DOHH2 (cell line): ENCODE measurements around the gene LAGE3.

ENCODE experiments used
- H3F3A ChIP-seq: fragments of 200-600 bp; sonication (generic), shearing (Covaris generic); 2 replicates; pipeline ENCODE4 v1.6.0; 2016; ENCODE audit warnings: antibody characterized with exemption, mild to moderate bottlenecking; ENCODE audit not compliant: control insufficient read depth, insufficient read depth
- H3K27ac ChIP-seq: fragments of 200-600 bp; sonication (generic); 2 replicates; pipeline ENCODE4 v1.5.1; 2014; ENCODE audit warnings: low read depth, mild to moderate bottlenecking, low read length, moderate library complexity
- H3K27me3 ChIP-seq: fragments of 200-600 bp; sonication (generic); 2 replicates; pipeline ENCODE4 v1.6.1; 2014; ENCODE audit warnings: mild to moderate bottlenecking, low read length, mixed read lengths; ENCODE audit not compliant: control insufficient read depth
- H3K36me3 ChIP-seq: fragments of 200-600 bp; sonication (generic); 2 replicates; pipeline ENCODE4 v1.6.1; 2014; ENCODE audit warnings: mild to moderate bottlenecking, low read length, moderate library complexity, mixed read lengths; ENCODE audit not compliant: control insufficient read depth
- H3K4me1 ChIP-seq: fragments of 200-600 bp; sonication (generic); 2 replicates; pipeline ENCODE4 v1.6.1; 2014; ENCODE audit warnings: mild to moderate bottlenecking, low read length, mixed read lengths; ENCODE audit not compliant: control insufficient read depth
- H3K4me2 ChIP-seq: fragments of 200-600 bp; sonication (generic); 2 replicates; pipeline ENCODE4 v1.6.0; 2014; ENCODE audit warnings: mild to moderate bottlenecking, low read length, moderate library complexity
- H3K4me3 ChIP-seq: fragments of 200-600 bp; sonication (generic); 2 replicates; pipeline ENCODE4 v1.5.1; 2014; ENCODE audit warnings: mild to moderate bottlenecking, low read length, mixed read lengths
- H3K79me2 ChIP-seq: fragments of 200-600 bp; sonication (generic); 2 replicates; pipeline ENCODE4 v1.6.1; 2014; ENCODE audit warnings: mild to moderate bottlenecking, low read length, mixed read lengths; ENCODE audit not compliant: control insufficient read depth
- H3K9me2 ChIP-seq: fragments of 200-600 bp; sonication (generic); replicated peaks from 2 replicates; pipeline ENCODE4 v1.6.1; 2014; ENCODE audit warnings: mild to moderate bottlenecking, low read length, mixed read lengths; ENCODE audit not compliant: control insufficient read depth
- H3K9me3 ChIP-seq: fragments of 200-600 bp; sonication (generic); 2 replicates; pipeline ENCODE4 v1.6.1; 2014; ENCODE audit warnings: antibody characterized with exemption, low read length, mixed read lengths; ENCODE audit not compliant: control insufficient read depth, insufficient read depth
- H4K20me1 ChIP-seq: fragments of 200-600 bp; sonication (generic); 2 replicates; pipeline ENCODE4 v1.6.0; 2014; ENCODE audit warnings: low read depth, mild to moderate bottlenecking, antibody characterized with exemption, low read length, moderate library complexity; ENCODE audit not compliant: control insufficient read depth, insufficient read depth
- EZH2phosphoT487 ChIP-seq: fragments of 200-600 bp; sonication (generic); IDR thresholded peaks from 2 replicates; pipeline ENCODE4 v1.6.1; 2017; ENCODE audit warnings: borderline replicate concordance, mild to moderate bottlenecking, antibody characterized with exemption, low read length, moderate library complexity, mixed read lengths
- TF ChIP-seq, protein P1 (sequence below): fragments of 200-600 bp; sonication (generic); IDR thresholded peaks from one replicate; pipeline ENCODE4 v1.5.1; 2014; ENCODE audit warnings: antibody characterized with exemption, mild to moderate bottlenecking, low read depth, low read length; ENCODE audit not compliant: poor library complexity, severe bottlenecking

Gene LAGE3, protein sequence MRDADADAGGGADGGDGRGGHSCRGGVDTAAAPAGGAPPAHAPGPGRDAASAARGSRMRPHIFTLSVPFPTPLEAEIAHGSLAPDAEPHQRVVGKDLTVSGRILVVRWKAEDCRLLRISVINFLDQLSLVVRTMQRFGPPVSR

DNA sequence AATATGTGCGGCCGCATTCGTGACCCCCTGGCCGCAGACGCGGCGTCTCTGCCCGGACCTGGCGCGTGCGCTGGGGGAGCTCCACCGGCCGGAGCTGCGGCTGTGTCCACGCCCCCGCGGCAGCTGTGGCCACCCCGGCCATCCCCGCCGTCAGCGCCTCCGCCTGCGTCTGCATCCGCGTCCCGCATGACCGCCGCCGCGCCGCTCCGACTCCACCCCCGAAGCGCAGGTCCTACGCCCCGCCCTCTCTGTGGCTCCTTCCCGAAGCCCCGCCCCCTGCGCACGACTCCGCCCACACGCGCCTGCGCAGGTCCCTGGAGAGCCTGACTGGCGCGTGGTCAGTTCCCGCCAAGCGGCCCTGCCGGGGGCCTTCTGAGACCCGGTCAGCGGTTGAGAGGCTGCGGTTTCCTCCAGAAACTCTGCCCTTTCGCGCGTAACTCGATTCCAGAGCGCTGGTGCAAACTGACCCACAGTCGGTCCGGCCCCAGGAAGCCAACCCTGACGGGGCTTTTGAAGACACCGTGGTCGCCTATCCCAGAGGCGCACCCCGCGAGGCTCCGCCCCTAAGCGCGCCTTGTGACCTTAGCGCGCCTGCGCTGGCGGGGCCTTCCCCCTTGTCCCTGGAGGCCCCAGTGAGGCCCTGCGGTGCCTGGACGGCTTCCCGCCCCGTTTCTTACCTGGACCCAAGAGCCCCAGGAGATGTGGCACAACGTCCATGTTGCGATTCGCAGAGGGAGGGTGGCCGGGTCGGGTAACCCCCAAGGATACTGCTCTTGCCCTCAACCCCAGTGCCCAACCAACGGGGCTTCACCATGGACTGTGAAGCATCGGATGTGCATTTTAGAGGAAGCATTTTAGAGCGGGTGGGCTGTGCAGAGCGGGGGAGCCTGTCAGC is at the start of gene LAGE3:
Gene LAGE3 (minus strand): TSS at position 554 of the 895 bp plus-strand sequence. CDS start 366 bp downstream, at position 188.
- Histone ChIP-seq H3K36me3 (peaks cover 8% of the 10 kb centered on the region), H3K4me3 (peak within 1 kb of the TSS; percentile 81), H3F3A (peaks cover 2% of the 10 kb centered on the region), H3K4me2 (peak within 1 kb of the TSS; percentile 94), H3K27me3 (no peaks in the 10 kb centered on the region), H3K79me2 (peaks cover 9% of the 10 kb centered on the region), H3K4me1 (peaks cover 43% of the 10 kb centered on the region), H3K9me2 (no peaks in the 10 kb centered on the region), H3K9me3 (no peaks in the 10 kb centered on the region), H4K20me1 (no peaks in the 10 kb centered on the region), H3K27ac (peak within 1 kb of the TSS; percentile 73)
- TF ChIP-seq, protein P1, sequence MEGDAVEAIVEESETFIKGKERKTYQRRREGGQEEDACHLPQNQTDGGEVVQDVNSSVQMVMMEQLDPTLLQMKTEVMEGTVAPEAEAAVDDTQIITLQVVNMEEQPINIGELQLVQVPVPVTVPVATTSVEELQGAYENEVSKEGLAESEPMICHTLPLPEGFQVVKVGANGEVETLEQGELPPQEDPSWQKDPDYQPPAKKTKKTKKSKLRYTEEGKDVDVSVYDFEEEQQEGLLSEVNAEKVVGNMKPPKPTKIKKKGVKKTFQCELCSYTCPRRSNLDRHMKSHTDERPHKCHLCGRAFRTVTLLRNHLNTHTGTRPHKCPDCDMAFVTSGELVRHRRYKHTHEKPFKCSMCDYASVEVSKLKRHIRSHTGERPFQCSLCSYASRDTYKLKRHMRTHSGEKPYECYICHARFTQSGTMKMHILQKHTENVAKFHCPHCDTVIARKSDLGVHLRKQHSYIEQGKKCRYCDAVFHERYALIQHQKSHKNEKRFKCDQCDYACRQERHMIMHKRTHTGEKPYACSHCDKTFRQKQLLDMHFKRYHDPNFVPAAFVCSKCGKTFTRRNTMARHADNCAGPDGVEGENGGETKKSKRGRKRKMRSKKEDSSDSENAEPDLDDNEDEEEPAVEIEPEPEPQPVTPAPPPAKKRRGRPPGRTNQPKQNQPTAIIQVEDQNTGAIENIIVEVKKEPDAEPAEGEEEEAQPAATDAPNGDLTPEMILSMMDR: no peak
- no peak for TF ChIP-seq EZH2phosphoT487

DNA sequence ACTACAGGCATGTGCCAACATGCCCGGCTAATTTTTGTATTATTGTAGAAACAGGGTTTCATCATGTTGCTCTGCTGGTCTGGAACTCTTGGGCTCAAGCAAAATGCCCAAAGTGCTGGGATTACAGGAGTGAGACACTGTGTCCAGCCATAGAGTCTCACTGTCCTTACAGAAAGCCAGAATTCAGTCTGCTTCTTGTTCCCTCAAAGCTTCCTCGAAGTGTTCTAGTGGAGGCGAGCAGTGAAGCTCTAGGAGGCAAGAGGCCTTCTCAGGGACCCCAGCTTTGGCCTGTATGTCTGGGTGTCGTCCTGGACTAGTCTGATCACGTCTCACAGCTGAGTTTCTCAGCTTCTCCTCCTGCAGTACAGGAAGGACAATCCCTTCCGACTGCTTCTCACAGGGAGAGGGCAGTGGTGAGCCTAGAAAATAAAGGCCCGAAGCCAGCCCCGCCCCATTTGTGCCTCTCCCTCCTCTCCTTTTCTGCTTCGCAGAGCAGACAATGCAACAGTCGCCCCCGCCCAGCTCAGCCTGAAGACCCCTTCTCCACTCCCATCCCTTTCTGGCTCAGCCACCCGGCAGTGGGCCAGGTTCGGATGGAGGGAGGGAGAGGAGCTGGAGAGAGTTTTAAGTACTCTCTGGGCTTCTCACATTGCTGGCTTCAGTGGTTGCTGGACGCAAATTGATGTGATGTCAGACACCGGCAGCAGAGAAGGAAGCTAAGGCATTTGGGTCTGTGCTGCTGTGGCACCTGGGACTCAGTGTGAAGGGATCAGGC is 48.0 kb upstream of the LAGE3 start:
- Histone ChIP-seq H3K4me2 (peak overlapping the region; percentile 75), H4K20me1 (no peaks in the 10 kb centered on the region), H3K27ac (peak overlapping the region; percentile 37; the same call in 1 of the 2 replicates), H3F3A (no peaks in the 10 kb centered on the region), H3K79me2 (no peaks in the 10 kb centered on the region), H3K9me3 (no peaks in the 10 kb centered on the region), H3K4me1 (peaks cover 14% of the 10 kb centered on the region), H3K9me2 (no peaks in the 10 kb centered on the region), H3K4me3 (peak overlapping the region; percentile 68), H3K36me3 (no peaks in the 10 kb centered on the region), H3K27me3 (no peaks in the 10 kb centered on the region)
- TF ChIP-seq, protein P1: peak; percentile 42
- TF ChIP-seq EZH2phosphoT487: no peak

DNA sequence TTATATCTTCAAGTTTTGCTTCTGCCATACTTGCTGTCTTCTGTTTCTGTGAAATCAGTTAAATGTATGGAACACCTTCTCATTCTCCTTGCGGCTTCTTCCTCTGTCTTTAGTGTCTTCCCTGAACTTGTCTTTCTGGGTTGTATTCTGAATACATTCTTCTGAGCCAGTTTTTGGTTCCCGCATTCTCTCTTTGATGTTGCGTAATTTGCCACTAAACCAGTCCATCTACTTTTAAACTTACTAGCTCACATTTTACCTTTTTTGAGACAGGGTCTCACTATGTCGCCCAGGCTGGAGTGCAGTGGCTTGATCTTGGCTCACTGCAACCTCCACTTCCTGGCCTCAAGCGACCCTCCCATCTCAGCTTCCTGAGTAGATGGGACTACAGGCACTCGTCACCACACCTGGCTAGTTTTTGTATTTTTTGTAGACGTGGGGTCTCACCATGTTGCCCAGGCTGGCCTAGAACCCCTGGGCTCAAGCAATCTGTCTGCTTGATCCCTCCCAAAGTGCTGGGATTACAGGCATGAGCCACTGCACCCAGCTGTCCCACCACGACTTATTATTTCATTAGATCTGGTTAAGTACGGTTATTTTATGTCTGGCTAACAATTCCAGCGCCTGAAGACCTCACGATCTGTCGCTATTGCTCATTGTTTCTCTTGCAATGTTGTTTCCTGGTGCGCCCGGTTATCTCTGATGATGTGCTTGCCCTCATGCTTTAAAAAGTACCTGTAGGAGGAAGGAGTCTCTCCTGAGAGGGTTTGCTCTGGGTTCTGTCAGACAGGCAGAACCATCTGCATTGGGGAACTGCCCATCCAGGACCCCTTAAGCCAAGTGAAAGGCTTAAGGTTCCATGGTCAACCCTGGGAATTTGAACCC is 46.8 kb upstream of the LAGE3 start:
- H3K27ac ChIP-seq: no peak overlapping the region

More for the DNA sequence above, 46.8 kb upstream of the LAGE3 start:
- H4K20me1 ChIP-seq: no peaks in the 10 kb centered on the region
- no peaks in the 10 kb centered on the region for H3F3A ChIP-seq
- H3K27me3 ChIP-seq: no peaks in the 10 kb centered on the region
- peaks cover 14% of the 10 kb centered on the region for H3K4me1 ChIP-seq
- no peaks in the 10 kb centered on the region for H3K9me3 ChIP-seq
- no peaks in the 10 kb centered on the region for H3K9me2 ChIP-seq
- H3K36me3 ChIP-seq: no peaks in the 10 kb centered on the region
- H3K79me2 ChIP-seq: no peaks in the 10 kb centered on the region
- H3K4me2 ChIP-seq: no peak overlapping the region
- TF ChIP-seq, protein P1: no peak
- no peak for TF ChIP-seq EZH2phosphoT487
- no peak overlapping the region for H3K4me3 ChIP-seq
